Uterus (tissue), 2 donors: Measurements from ENCODE around the gene FOXN3.

Experiments used
- CTCF ChIP-seq, 4 experiments: fragments of 200-600 bp in 2 of 4; fragments of 450-650 bp in 2 of 4; sonication (generic) in 2 of 4; IDR thresholded peaks; one replicate each; pipeline ENCODE4 v1.5.1; 2016 to 2019; ENCODE audit warnings: antibody characterized with exemption in 4 of 4, mild to moderate bottlenecking in 2 of 4, moderate library complexity in 1 of 4
- POLR2A ChIP-seq, 2 donors: fragments of 450-650 bp; IDR thresholded peaks; one replicate each; pipeline ENCODE4 v1.6.1; 2016; ENCODE audit warnings: antibody characterized with exemption in 2 of 2, mild to moderate bottlenecking in 1 of 2, moderate library complexity in 1 of 2

GRCh38 chr14:89282191-89282590 lies 134.8 kb downstream of the FOXN3 start:
- no peak for TF ChIP-seq POLR2A (IDR thresholded peaks at IDR 0.05)
- TF ChIP-seq CTCF (IDR thresholded peaks at IDR 0.05) = no peak
